ENCODE results near the gene LDHAL6B.

DNA sequence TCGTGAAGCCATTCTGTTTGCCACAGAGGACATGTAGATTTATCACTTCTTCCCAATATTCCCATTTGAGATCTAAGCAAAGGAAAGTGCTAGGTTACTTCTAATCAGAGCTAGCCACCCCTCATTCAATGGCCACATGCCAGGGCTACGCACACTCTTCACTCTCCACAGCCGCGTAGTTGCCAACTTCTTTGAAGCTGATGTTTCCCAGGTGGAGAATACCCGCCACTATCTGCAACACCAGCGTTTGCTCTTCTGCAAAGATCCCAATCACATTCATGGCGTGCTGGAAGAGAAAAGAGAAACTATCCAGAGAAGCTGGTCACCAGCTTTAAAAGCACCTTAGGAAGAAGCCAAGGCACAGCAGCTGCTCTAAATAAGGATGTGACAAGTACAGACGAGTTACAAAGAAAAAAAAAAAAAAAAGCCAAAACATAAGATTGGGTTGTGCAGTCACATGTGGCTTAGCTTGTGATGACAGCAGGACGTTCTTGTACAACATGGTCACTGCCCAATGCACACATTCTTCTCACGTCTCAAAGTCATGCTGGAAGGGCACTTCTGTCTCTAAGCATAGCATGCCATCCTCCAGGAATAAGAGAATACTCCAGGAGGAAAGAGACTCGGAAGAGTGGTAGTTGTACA lies 16.4 kb downstream of the LDHAL6B start:
- TF ChIP-seq ZNF274 (IDR thresholded peaks at IDR 0.05; ENCODE audit: borderline replicate concordance, extremely low read depth, low read length) (no peak), RFX5 (IDR thresholded peaks at IDR 0.05; ENCODE audit: borderline replicate concordance, low read depth, low read length) (no peak), EZH2 (IDR thresholded peaks at IDR 0.05; ENCODE audit: low read depth, low read length, severe bottlenecking) (no peak), YY1 (IDR thresholded peaks at IDR 0.05; ENCODE audit: low read depth, low read length) (no peak), POLR2AphosphoS5 (IDR thresholded peaks at IDR 0.05; ENCODE audit: low read depth, low read length) (no peak), POLR2A (IDR thresholded peaks at IDR 0.05; ENCODE audit: control extremely low read depth in 1 of 2, low read depth in 2 of 2, low read length in 2 of 2) (no peak)
- TF ChIP-seq, protein P1, sequence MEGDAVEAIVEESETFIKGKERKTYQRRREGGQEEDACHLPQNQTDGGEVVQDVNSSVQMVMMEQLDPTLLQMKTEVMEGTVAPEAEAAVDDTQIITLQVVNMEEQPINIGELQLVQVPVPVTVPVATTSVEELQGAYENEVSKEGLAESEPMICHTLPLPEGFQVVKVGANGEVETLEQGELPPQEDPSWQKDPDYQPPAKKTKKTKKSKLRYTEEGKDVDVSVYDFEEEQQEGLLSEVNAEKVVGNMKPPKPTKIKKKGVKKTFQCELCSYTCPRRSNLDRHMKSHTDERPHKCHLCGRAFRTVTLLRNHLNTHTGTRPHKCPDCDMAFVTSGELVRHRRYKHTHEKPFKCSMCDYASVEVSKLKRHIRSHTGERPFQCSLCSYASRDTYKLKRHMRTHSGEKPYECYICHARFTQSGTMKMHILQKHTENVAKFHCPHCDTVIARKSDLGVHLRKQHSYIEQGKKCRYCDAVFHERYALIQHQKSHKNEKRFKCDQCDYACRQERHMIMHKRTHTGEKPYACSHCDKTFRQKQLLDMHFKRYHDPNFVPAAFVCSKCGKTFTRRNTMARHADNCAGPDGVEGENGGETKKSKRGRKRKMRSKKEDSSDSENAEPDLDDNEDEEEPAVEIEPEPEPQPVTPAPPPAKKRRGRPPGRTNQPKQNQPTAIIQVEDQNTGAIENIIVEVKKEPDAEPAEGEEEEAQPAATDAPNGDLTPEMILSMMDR (IDR thresholded peaks at IDR 0.05; ENCODE audit: control extremely low read depth in 1 of 3, insufficient read depth in 1 of 3, low read depth in 1 of 3, low read length in 3 of 3), result no peak

All from H1 (cell line).